ENCODE data around the gene ASIC5. TPM values are rescaled to one million over a fixed set of nuclear protein-coding genes. Genes with fewer than 3 reads are reported as not detected.

ASIC5 gene
- total RNA-seq, 2 donors from 2014 or later = not detected

- no peaks in the 10 kb centered on the region for H3K9me3 ChIP-seq
- H3K27ac ChIP-seq = no peak overlapping the region
- H3K4me1 ChIP-seq (replicated peaks) = no peaks in the 10 kb centered on the region
- no peak overlapping the region for H3K4me3 ChIP-seq
- intact Hi-C loops (cut with DNase I) = no loop called here
- H3K36me3 ChIP-seq = no peaks in the 10 kb centered on the region
- WGBS = 73% methylated on average over 3 of the region's 3 CpGs
- no peak for DNase-seq (ENCODE audit: low spot score)
- H3K27me3 ChIP-seq (replicated peaks; ENCODE audit: insufficient read depth) = no peaks in the 10 kb centered on the region
- TF ChIP-seq, protein P1, sequence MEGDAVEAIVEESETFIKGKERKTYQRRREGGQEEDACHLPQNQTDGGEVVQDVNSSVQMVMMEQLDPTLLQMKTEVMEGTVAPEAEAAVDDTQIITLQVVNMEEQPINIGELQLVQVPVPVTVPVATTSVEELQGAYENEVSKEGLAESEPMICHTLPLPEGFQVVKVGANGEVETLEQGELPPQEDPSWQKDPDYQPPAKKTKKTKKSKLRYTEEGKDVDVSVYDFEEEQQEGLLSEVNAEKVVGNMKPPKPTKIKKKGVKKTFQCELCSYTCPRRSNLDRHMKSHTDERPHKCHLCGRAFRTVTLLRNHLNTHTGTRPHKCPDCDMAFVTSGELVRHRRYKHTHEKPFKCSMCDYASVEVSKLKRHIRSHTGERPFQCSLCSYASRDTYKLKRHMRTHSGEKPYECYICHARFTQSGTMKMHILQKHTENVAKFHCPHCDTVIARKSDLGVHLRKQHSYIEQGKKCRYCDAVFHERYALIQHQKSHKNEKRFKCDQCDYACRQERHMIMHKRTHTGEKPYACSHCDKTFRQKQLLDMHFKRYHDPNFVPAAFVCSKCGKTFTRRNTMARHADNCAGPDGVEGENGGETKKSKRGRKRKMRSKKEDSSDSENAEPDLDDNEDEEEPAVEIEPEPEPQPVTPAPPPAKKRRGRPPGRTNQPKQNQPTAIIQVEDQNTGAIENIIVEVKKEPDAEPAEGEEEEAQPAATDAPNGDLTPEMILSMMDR (IDR thresholded peaks at IDR 0.05) = no peak
- TF ChIP-seq POLR2A (IDR thresholded peaks at IDR 0.05) (no peak), POLR2AphosphoS5 (IDR thresholded peaks at IDR 0.05) (no peak)
Observed at GRCh38 chr4:155891058-155891457, 25.0 kb upstream of the ASIC5 start.

DNA sequence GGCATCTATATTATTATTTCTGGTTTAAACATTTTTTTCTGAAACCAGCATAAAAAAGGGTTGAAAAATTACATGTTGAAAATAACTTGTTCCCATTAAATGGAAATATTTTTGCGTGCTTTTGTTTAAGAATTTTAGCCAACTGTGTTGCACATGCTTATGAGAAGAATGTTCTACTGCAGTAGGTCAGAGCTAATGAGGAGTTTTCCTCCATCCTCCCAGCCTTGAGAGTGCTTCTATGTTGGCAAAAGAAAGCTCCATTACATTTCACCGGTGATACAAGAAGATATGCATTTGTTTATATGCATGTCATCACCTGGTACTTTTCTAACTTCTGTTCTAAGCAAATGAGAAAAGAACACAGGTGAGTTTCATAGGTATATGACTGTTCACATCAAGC is 23.9 kb upstream of the ASIC5 start:
- Histone ChIP-seq H3K27ac (no peak overlapping the region), H3K9me3 (no peaks in the 10 kb centered on the region), H3K4me1 (replicated peaks) (no peaks in the 10 kb centered on the region), H3K4me3 (no peak overlapping the region), H3K36me3 (no peaks in the 10 kb centered on the region), H3K27me3 (replicated peaks; ENCODE audit: insufficient read depth) (no peaks in the 10 kb centered on the region)
- no peak for DNase-seq (ENCODE audit: low spot score)
- 86% methylated on average over 2 of the region's 2 CpGs for WGBS
- intact Hi-C loops (cut with DNase I) = no loop called here
- TF ChIP-seq, protein P1 (IDR thresholded peaks at IDR 0.05) = no peak
- TF ChIP-seq POLR2A (IDR thresholded peaks at IDR 0.05) (no peak), POLR2AphosphoS5 (IDR thresholded peaks at IDR 0.05) (no peak)

DNA sequence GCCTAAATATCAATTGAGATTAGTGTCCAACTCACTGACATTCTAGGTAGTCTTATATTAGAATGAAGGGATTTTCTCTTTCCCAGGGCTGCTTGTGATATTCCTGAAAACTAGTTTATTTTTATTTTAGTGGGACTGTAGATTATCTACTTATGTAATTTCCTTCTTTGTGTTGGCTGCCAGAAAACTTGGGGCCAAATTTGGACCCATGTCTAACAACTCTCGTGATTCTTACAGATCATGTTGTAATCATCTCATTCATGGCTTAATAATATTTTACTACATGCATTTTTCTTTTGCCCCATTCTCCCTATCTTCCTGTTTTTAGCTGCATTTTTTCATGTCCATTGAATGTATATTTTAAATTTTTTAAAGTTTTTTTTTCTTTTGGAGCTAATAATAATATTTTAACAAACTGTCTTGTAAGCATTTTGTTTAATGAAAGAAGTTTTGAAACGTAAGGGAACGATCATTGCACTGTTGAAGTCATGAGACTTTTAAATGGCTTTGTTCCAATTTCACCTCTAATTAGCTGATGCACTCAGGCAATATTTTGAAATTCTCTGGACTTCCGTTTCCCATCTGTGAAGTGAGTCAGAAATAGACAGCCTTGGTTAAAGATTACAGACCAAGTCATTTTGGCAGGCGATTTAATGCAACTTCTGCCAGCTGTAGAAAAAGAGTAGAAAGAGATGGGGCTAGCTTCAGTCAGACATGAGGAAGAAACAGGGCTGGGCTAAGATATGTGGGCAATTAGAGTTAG is 23.1 kb upstream of the ASIC5 start:
- 52% methylated on average over 5 of the region's 5 CpGs for WGBS
- Histone ChIP-seq H3K4me1 (replicated peaks) (no peaks in the 10 kb centered on the region), H3K9me3 (no peaks in the 10 kb centered on the region), H3K27ac (no peak overlapping the region), H3K36me3 (no peaks in the 10 kb centered on the region), H3K4me3 (no peak overlapping the region), H3K27me3 (replicated peaks; ENCODE audit: insufficient read depth) (no peaks in the 10 kb centered on the region)
- intact Hi-C loops (cut with DNase I) = no loop called here
- DNase-seq (ENCODE audit: low spot score) = no peak
- TF ChIP-seq POLR2A (IDR thresholded peaks at IDR 0.05) (no peak), POLR2AphosphoS5 (IDR thresholded peaks at IDR 0.05) (no peak)
- TF ChIP-seq, protein P1 (IDR thresholded peaks at IDR 0.05) = no peak

DNA sequence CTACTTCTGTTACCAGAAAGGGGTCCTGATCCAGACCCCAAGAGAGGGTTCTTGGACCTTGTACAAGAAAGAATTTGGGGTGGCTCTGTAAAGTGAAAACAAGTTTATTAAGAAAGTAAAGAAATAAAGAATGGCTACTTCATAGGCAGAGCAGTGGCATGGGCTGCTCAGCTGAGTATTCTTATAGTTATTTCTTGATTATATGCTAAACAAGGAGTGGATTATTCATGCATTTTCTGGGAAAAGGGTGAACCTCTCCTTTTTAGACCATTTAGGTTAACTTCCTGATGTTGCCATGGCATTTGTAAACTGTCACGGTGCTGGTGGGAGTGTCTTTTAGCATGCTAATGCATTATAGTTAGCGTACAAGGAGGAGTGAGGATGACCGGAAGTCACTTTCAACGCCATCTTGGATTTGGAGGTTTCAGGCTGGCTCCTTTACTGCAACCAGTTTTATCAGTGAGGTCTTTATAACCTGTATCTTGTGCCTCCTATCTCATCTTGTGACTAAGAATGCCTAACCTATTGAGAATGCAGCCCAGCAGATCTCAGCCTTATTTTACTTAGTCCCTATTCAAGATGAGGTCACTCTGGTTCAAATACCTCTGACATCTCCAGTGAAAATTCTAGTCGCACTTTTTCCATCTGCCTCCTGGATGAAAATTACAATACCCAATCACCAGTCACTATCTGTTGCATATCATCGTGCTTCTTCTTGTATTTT is 21.9 kb upstream of the ASIC5 start:
- WGBS = 64% methylated on average over 6 of the region's 6 CpGs
- DNase-seq (ENCODE audit: low spot score) = no peak

More for the DNA sequence above, 21.9 kb upstream of the ASIC5 start:
- intact Hi-C loops (cut with DNase I) = no loop called here
- TF ChIP-seq, protein P1 (IDR thresholded peaks at IDR 0.05) = no peak
- TF ChIP-seq POLR2AphosphoS5 (IDR thresholded peaks at IDR 0.05) (no peak), POLR2A (IDR thresholded peaks at IDR 0.05) (no peak)
- H3K36me3 ChIP-seq = no peaks in the 10 kb centered on the region
- no peaks in the 10 kb centered on the region for H3K4me1 ChIP-seq (replicated peaks)
- H3K4me3 ChIP-seq = no peak overlapping the region
- H3K27ac ChIP-seq = no peak overlapping the region
- H3K9me3 ChIP-seq = no peaks in the 10 kb centered on the region
- H3K27me3 ChIP-seq (replicated peaks; ENCODE audit: insufficient read depth) = no peaks in the 10 kb centered on the region

Data from prostate gland (tissue), 2 donors.